Common myeloid progenitor, CD34-positive (primary cell): Measurements from ENCODE around the gene KANK4.

ENCODE experiments used
- CTCF ChIA-PET: fragments of 350-600 bp; sonication (Branson Sonifier 250); formaldehyde crosslinking; loops from one replicate; lab custom pipeline; 2021; ENCODE audit warnings: antibody characterized with exemption; lab: Charles Lee
- POLR2A ChIA-PET: fragments of 350-600 bp; sonication (Branson Sonifier 250); formaldehyde crosslinking; loops from one replicate; lab custom pipeline; 2021; ENCODE audit warnings: antibody characterized with exemption; lab: Charles Lee
- DNase-seq, 3 donors: peaks; one replicate each; pipeline versions ENCODE4 v3.0.0 to v3.0.0-alpha.2; 2013
- H3K27ac ChIP-seq, 2 experiments: 1 replicate in 1 of 2; 2 replicates in 1 of 2; pipeline ENCODE4 v1.7.0; 2013; ENCODE audit warnings: inconsistent platforms in 2 of 2, low read length in 2 of 2, mild to moderate bottlenecking in 2 of 2, low read depth in 1 of 2, moderate library complexity in 1 of 2; ENCODE audit not compliant: severe bottlenecking in 2 of 2, insufficient read depth in 1 of 2, poor library complexity in 1 of 2
- H3K27me3 ChIP-seq, 5 experiments: replicated peaks in 2 of 5; 1 replicate in 3 of 5; 2 replicates in 2 of 5; pipeline versions ENCODE4 v1.6.1 to v1.7.0; 2013; ENCODE audit warnings: low read length in 4 of 5, mild to moderate bottlenecking in 2 of 5, moderate library complexity in 2 of 5, inconsistent platforms in 1 of 5; ENCODE audit not compliant: insufficient read depth in 5 of 5, control insufficient read depth in 4 of 5
- H3K36me3 ChIP-seq, 4 experiments: 1 replicate in 2 of 4; 2 replicates in 2 of 4; pipeline versions ENCODE4 v1.6.1 to v1.7.0; 2013; ENCODE audit warnings: low read length in 3 of 4, control low read depth in 1 of 4, mild to moderate bottlenecking in 1 of 4; ENCODE audit not compliant: control insufficient read depth in 4 of 4, insufficient read depth in 4 of 4
- H3K4me1 ChIP-seq, 4 experiments: 1 replicate in 3 of 4; 2 replicates in 1 of 4; pipeline versions ENCODE4 v1.6.1 to v1.7.1; 2013; ENCODE audit warnings: low read length in 3 of 4, mild to moderate bottlenecking in 3 of 4, control low read depth in 1 of 4, inconsistent platforms in 1 of 4, moderate library complexity in 1 of 4; ENCODE audit not compliant: control insufficient read depth in 4 of 4, insufficient read depth in 4 of 4; ENCODE audit errors: control extremely low read depth in 1 of 4
- H3K4me3 ChIP-seq, 7 experiments: 1 replicate in 4 of 7; 2 replicates in 3 of 7; pipeline versions ENCODE4 v1.5.1 to v1.7.0; 2013; ENCODE audit warnings: mild to moderate bottlenecking in 7 of 7, low read length in 6 of 7, moderate library complexity in 6 of 7, inconsistent platforms in 2 of 7, low read depth in 2 of 7, control low read depth in 1 of 7; ENCODE audit not compliant: insufficient read depth in 4 of 7, control insufficient read depth in 1 of 7; ENCODE audit errors: extremely low read depth in 1 of 7
- H3K9me3 ChIP-seq, 5 experiments: 1 replicate in 4 of 5; 2 replicates in 1 of 5; pipeline versions ENCODE4 v1.6.1 to v1.7.1; 2013; ENCODE audit warnings: low read length in 4 of 5, mild to moderate bottlenecking in 2 of 5, inconsistent platforms in 1 of 5, low read depth in 1 of 5, moderate library complexity in 1 of 5; ENCODE audit not compliant: control insufficient read depth in 4 of 5, insufficient read depth in 2 of 5; ENCODE audit errors: control extremely low read depth in 1 of 5
- WGBS: methylation state at CpG from one replicate; pipeline ENCODE4 v1.1.5; 2013; ENCODE audit not compliant: insufficient coverage; 5-methylcytosine and 5-hydroxymethylcytosine counted together

KANK4 gene

GRCh38 chr1:62349470-62350233, 30.4 kb upstream of the KANK4 start:
- no peak overlapping the region for H3K4me3 ChIP-seq
- ChIA-PET CTCF (interaction anchor here (1.1 kb wide), 1 partner anchor 173 kb away, joined by 3 read pairs; no protein-coding TSS in a partner anchor), POLR2A (no interaction called here)
- no peaks in the 10 kb centered on the region for H3K9me3 ChIP-seq
- H3K36me3 ChIP-seq, result no peaks in the 10 kb centered on the region
- no peak overlapping the region for H3K27ac ChIP-seq
- H3K4me1 ChIP-seq, result peaks cover 0 to 6% (median 0%) of the 10 kb centered on the region in 4 experiments
- DNase-seq, result no peak
- WGBS, result 100% methylated on average over 1 of the region's 2 CpGs
- no peaks in the 10 kb centered on the region for H3K27me3 ChIP-seq

- Histone ChIP-seq H3K4me1 (no peaks in the 10 kb centered on the region), H3K36me3 (no peaks in the 10 kb centered on the region), H3K9me3 (no peaks in the 10 kb centered on the region), H3K27ac (no peak overlapping the region), H3K4me3 (no peak overlapping the region), H3K27me3 (peaks cover 0 to 2% (median 0%) of the 10 kb centered on the region in 5 experiments)
- 94% methylated on average over 3 of the region's 4 CpGs for WGBS
- DNase-seq, result no peak
- POLR2A ChIA-PET, result no interaction called here
- CTCF ChIA-PET, result no interaction called here
Measured at GRCh38 chr1:62346886-62347285, 27.7 kb upstream of the KANK4 start.

GRCh38 chr1:62343911-62344310, 24.7 kb upstream of the KANK4 start:
- Histone ChIP-seq H3K27ac (no peak overlapping the region), H3K4me3 (no peak overlapping the region), H3K4me1 (no peaks in the 10 kb centered on the region), H3K36me3 (no peaks in the 10 kb centered on the region), H3K9me3 (no peaks in the 10 kb centered on the region), H3K27me3 (peaks cover 0 to 2% (median 0%) of the 10 kb centered on the region in 5 experiments)
- 96% methylated on average over 3 of the region's 5 CpGs for WGBS
- ChIA-PET CTCF (interaction anchor here (1.1 kb wide), 1 partner anchor 12 kb away, joined by 3 read pairs; no protein-coding TSS in a partner anchor), POLR2A (no interaction called here)
- DNase-seq, result no peak

- H3K9me3 ChIP-seq, result no peaks in the 10 kb centered on the region
- ChIA-PET POLR2A (interaction anchor here (0.5 kb wide), 1 partner anchor 504 kb away, joined by 3 read pairs; no protein-coding TSS in a partner anchor), CTCF (no interaction called here)
- no peaks in the 10 kb centered on the region for H3K36me3 ChIP-seq
- peaks cover 0 to 2% (median 0%) of the 10 kb centered on the region in 5 experiments for H3K27me3 ChIP-seq
- no peak overlapping the region for H3K4me3 ChIP-seq
- H3K27ac ChIP-seq, result no peak overlapping the region
- 91% methylated on average over 1 of the region's 3 CpGs for WGBS
- no peaks in the 10 kb centered on the region for H3K4me1 ChIP-seq
- no peak for DNase-seq
Measured at GRCh38 chr1:62342270-62342669, 23.0 kb upstream of the KANK4 start.

- Histone ChIP-seq H3K4me1 (no peaks in the 10 kb centered on the region), H3K27ac (no peak overlapping the region), H3K36me3 (no peaks in the 10 kb centered on the region), H3K9me3 (no peaks in the 10 kb centered on the region), H3K27me3 (peaks cover 0 to 2% (median 0%) of the 10 kb centered on the region in 5 experiments), H3K4me3 (no peak overlapping the region)
- DNase-seq, result no peak
- ChIA-PET CTCF (no interaction called here), POLR2A (interaction anchor here (0.5 kb wide), 1 partner anchor 504 kb away, joined by 3 read pairs; no protein-coding TSS in a partner anchor)
- WGBS, result 90% methylated on average over 3 of the region's 4 CpGs
Measured at GRCh38 chr1:62341615-62342014, 22.4 kb upstream of the KANK4 start.

GRCh38 chr1:62341089-62341488, 21.9 kb upstream of the KANK4 start:
- H3K36me3 ChIP-seq, result no peaks in the 10 kb centered on the region
- no peak overlapping the region for H3K4me3 ChIP-seq
- no peak overlapping the region for H3K27ac ChIP-seq
- H3K9me3 ChIP-seq, result no peaks in the 10 kb centered on the region
- no peaks in the 10 kb centered on the region for H3K4me1 ChIP-seq
- peaks cover 0 to 2% (median 0%) of the 10 kb centered on the region in 5 experiments for H3K27me3 ChIP-seq
- ChIA-PET CTCF (no interaction called here), POLR2A (no interaction called here)
- WGBS, result 94% methylated on average over 2 of the region's 3 CpGs
- DNase-seq, result no peak
